ENCODE measurements around the gene ACOXL.

The ACOXL gene

GRCh38 chr2:111119822-111120252 is 387.5 kb downstream of the ACOXL start:
- H3K27ac ChIP-seq (ENCODE audit: low read depth, low read length) = peak overlapping the region; percentile 55; the same call in 1 of the 2 replicates
- H3K9ac ChIP-seq (ENCODE audit: low read length) = peak overlapping the region; percentile 86
- H3K4me3 ChIP-seq (ENCODE audit: insufficient read depth, low read length, poor library complexity, severe bottlenecking) = peak overlapping the region; percentile 66
- H2AFZ ChIP-seq (ENCODE audit: low read depth, low read length, severe bottlenecking) = peak overlapping the region; percentile 94
- peak overlapping the region; percentile 66 for H3K4me2 ChIP-seq (ENCODE audit: low read depth, low read length, poor library complexity, severe bottlenecking)
- no peaks in the 10 kb centered on the region for H3K27me3 ChIP-seq (ENCODE audit: low read length)
- H3K36me3 ChIP-seq (ENCODE audit: low read length) = peaks cover 8% of the 10 kb centered on the region
- peaks cover 32% of the 10 kb centered on the region for H3K79me2 ChIP-seq (ENCODE audit: insufficient read depth, low read length)
- TF ChIP-seq, protein P1, sequence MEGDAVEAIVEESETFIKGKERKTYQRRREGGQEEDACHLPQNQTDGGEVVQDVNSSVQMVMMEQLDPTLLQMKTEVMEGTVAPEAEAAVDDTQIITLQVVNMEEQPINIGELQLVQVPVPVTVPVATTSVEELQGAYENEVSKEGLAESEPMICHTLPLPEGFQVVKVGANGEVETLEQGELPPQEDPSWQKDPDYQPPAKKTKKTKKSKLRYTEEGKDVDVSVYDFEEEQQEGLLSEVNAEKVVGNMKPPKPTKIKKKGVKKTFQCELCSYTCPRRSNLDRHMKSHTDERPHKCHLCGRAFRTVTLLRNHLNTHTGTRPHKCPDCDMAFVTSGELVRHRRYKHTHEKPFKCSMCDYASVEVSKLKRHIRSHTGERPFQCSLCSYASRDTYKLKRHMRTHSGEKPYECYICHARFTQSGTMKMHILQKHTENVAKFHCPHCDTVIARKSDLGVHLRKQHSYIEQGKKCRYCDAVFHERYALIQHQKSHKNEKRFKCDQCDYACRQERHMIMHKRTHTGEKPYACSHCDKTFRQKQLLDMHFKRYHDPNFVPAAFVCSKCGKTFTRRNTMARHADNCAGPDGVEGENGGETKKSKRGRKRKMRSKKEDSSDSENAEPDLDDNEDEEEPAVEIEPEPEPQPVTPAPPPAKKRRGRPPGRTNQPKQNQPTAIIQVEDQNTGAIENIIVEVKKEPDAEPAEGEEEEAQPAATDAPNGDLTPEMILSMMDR (IDR thresholded peaks at IDR 0.05; ENCODE audit: insufficient read depth, low read length, poor library complexity, severe bottlenecking) = no peak
- no peak for TF ChIP-seq EZH2phosphoT487 (conservative IDR thresholded peaks at IDR 0.05; ENCODE audit: low read length)
- no peaks in the 10 kb centered on the region for H4K20me1 ChIP-seq (ENCODE audit: low read depth, low read length)
- no peaks in the 10 kb centered on the region for H3F3A ChIP-seq (ENCODE audit: insufficient read depth)
- H3K9me2 ChIP-seq (replicated peaks; ENCODE audit: insufficient read depth, low read length) = no peaks in the 10 kb centered on the region
- no peaks in the 10 kb centered on the region for H3K9me3 ChIP-seq (ENCODE audit: insufficient read depth, low read length)

DNA sequence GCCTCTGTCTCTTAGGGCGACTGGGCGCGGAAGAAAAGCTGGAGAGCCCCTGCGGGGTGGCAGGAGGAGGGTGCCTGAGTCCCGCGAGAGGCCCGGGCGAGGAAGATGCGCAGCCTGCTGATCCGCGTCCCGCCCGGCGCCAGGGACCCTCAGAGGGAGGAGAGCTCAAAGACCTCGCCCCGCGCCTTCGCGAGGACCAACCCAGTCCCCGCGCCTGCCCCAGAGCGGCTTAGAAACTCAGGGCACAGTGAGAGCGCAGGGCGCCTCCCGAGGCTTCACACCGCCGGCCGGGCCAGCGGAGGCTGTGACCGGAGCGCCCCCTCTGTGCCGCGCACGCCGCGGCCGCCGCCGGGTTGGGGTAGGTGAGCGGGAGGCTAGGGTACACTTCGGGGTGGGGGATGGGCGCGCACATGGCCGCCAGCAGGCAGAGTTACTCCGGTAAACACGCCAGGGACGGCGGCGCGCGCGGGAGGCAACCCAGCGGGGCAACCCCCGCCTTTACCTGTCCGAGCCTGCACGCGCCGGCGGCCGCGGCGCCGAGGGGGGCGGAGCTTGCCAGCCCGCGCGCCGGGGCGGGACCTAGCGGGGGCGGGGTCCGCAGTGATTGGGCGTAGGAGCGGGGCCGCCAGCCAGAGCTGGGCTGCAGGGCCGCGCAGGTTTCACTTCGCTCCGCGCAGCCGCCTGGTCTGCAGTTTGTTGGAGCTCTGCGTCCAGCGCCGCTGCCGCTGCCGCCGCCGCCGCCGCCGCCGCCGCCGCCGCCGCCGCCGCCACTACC is 388.1 kb downstream of the ACOXL start, which contains the start of gene BCL2L11:
TSS of gene BCL2L11 (plus strand) at position 662 of the 775 bp plus-strand sequence. CDS start 2,832 bp downstream, outside the sequence.
- Histone ChIP-seq H3K9me3 (ENCODE audit: insufficient read depth, low read length) (no peaks in the 10 kb centered on the region), H4K20me1 (ENCODE audit: low read depth, low read length) (peaks cover 4% of the 10 kb centered on the region; the same call in 1 of the 2 replicates), H3K27me3 (ENCODE audit: low read length) (no peaks in the 10 kb centered on the region), H3K36me3 (ENCODE audit: low read length) (peaks cover 14% of the 10 kb centered on the region), H3K79me2 (ENCODE audit: insufficient read depth, low read length) (peaks cover 38% of the 10 kb centered on the region), H3K27ac (ENCODE audit: low read depth, low read length) (peak within 1 kb of the TSS; percentile 80), H3K4me3 (ENCODE audit: insufficient read depth, low read length, poor library complexity, severe bottlenecking) (peak within 1 kb of the TSS; percentile 91), H3F3A (ENCODE audit: insufficient read depth) (no peaks in the 10 kb centered on the region), H3K9me2 (replicated peaks; ENCODE audit: insufficient read depth, low read length) (no peaks in the 10 kb centered on the region), H2AFZ (ENCODE audit: low read depth, low read length, severe bottlenecking) (peak within 1 kb of the TSS; percentile 94), H3K4me2 (ENCODE audit: low read depth, low read length, poor library complexity, severe bottlenecking) (peak within 1 kb of the TSS; percentile 66), H3K9ac (ENCODE audit: low read length) (peak within 1 kb of the TSS; percentile 86)
- TF ChIP-seq, protein P1 (IDR thresholded peaks at IDR 0.05; ENCODE audit: insufficient read depth, low read length, poor library complexity, severe bottlenecking) = peak; percentile 26
- TF ChIP-seq EZH2phosphoT487 (conservative IDR thresholded peaks at IDR 0.05; ENCODE audit: low read length) = no peak

- H3K36me3 ChIP-seq (ENCODE audit: low read length) = peaks cover 19% of the 10 kb centered on the region
- no peaks in the 10 kb centered on the region for H3F3A ChIP-seq (ENCODE audit: insufficient read depth)
- peak overlapping the region; percentile 63 for H3K4me2 ChIP-seq (ENCODE audit: low read depth, low read length, poor library complexity, severe bottlenecking)
- no peaks in the 10 kb centered on the region for H3K9me2 ChIP-seq (replicated peaks; ENCODE audit: insufficient read depth, low read length)
- H3K79me2 ChIP-seq (ENCODE audit: insufficient read depth, low read length) = peaks cover 39% of the 10 kb centered on the region
- H3K9ac ChIP-seq (ENCODE audit: low read length) = peak overlapping the region; percentile 86
- no peaks in the 10 kb centered on the region for H3K27me3 ChIP-seq (ENCODE audit: low read length)
- TF ChIP-seq, protein P1 (IDR thresholded peaks at IDR 0.05; ENCODE audit: insufficient read depth, low read length, poor library complexity, severe bottlenecking) = no peak
- no peak for TF ChIP-seq EZH2phosphoT487 (conservative IDR thresholded peaks at IDR 0.05; ENCODE audit: low read length)
- H4K20me1 ChIP-seq (ENCODE audit: low read depth, low read length) = peaks cover 4% of the 10 kb centered on the region; the same call in 1 of the 2 replicates
- peak overlapping the region; percentile 91 for H3K4me3 ChIP-seq (ENCODE audit: insufficient read depth, low read length, poor library complexity, severe bottlenecking)
- no peaks in the 10 kb centered on the region for H3K9me3 ChIP-seq (ENCODE audit: insufficient read depth, low read length)
- peak overlapping the region; percentile 80 for H3K27ac ChIP-seq (ENCODE audit: low read depth, low read length)
- H2AFZ ChIP-seq (ENCODE audit: low read depth, low read length, severe bottlenecking) = peak overlapping the region; percentile 36
These were observed 388.9 kb downstream of the ACOXL start for GRCh38 chr2:111121028-111121827.
